Breast epithelium (tissue), 4 donors: ENCODE results near the gene ALG1L2. TPM values are rescaled to one million over a fixed set of nuclear protein-coding genes. Genes with fewer than 3 reads are reported as not detected.
A peak's percentile ranks its signal among the peaks of the same experiment; 100 is the strongest.
"Not testable (repeated sequence)": the region's sequence is repeated elsewhere in the genome, so short reads cannot be mapped to it uniquely, and the experiment has no call there.

Experiments used
- DNase-seq, 2 donors: peaks; one replicate each; pipeline ENCODE4 v3.0.0-alpha.2; 2019; ENCODE audit warnings: low spot score in 2 of 2
- H3K27ac ChIP-seq, 2 donors: fragments of 200-600 bp; sonication (generic) in 1 of 2; one replicate each; pipeline ENCODE4 v1.5.1; 2016 to 2019; ENCODE audit warnings: mild to moderate bottlenecking in 1 of 2
- H3K27me3 ChIP-seq, 2 donors: fragments of 200-600 bp; sonication (generic) in 1 of 2; one replicate each; pipeline versions ENCODE4 v1.5.1 to v1.6.0; 2017 to 2019; ENCODE audit warnings: control low read depth in 1 of 2, mild to moderate bottlenecking in 1 of 2
- H3K36me3 ChIP-seq: fragments of 200-600 bp; one replicate; pipeline ENCODE4 v1.5.1; 2019
- H3K4me1 ChIP-seq, 2 donors: fragments of 200-600 bp; sonication (generic); one replicate each; pipeline ENCODE4 v1.5.1; 2016 to 2019; ENCODE audit warnings: control low read depth in 1 of 2
- H3K4me3 ChIP-seq, 3 donors: fragments of 200-600 bp; sonication (generic); 1 replicate in 2 of 3; 2 replicates in 1 of 3; pipeline ENCODE4 v1.5.1; 2016 to 2019; ENCODE audit warnings: mild to moderate bottlenecking in 3 of 3, moderate library complexity in 2 of 3
- H3K9me3 ChIP-seq, 2 donors: fragments of 200-600 bp; sonication (generic) in 1 of 2; one replicate each; pipeline ENCODE4 v1.5.1; 2016 to 2019; ENCODE audit warnings: control low read depth in 1 of 2
- CTCF ChIP-seq, 3 donors: fragments of 450-650 bp; IDR thresholded peaks; one replicate each; pipeline ENCODE4 v1.5.1; 2016 to 2017; ENCODE audit warnings: antibody characterized with exemption in 3 of 3, mild to moderate bottlenecking in 3 of 3, moderate library complexity in 3 of 3
- POLR2A ChIP-seq: fragments of 450-650 bp; IDR thresholded peaks from one replicate; pipeline ENCODE4 v1.6.1; 2016; ENCODE audit warnings: antibody characterized with exemption, mild to moderate bottlenecking, moderate library complexity
- POLR2AphosphoS5 ChIP-seq, 3 donors: sonication (generic); formaldehyde crosslinking; IDR thresholded peaks; one replicate each; pipeline ENCODE4 v1.6.1; 2017; ENCODE audit warnings: antibody characterized with exemption in 3 of 3
- intact Hi-C: fragments of 100-400 bp; cut with DNase I; formaldehyde crosslinking; loops from one replicate; pipeline ENCODE4 v1.15.1; 2023; ENCODE audit warnings: low total_unique reads
- total RNA-seq, 3 donors: library from RNA; depleted of rRNA; stranded (reverse); fragments of >200 nt; gene quantifications; one replicate each; pipeline ENCODE4 v1.1.0, GENCODE V29; 2016

The ALG1L2 gene
- total RNA-seq, 3 donors from 2014 or later = 1.3 TPM; not detected in 2

DNA sequence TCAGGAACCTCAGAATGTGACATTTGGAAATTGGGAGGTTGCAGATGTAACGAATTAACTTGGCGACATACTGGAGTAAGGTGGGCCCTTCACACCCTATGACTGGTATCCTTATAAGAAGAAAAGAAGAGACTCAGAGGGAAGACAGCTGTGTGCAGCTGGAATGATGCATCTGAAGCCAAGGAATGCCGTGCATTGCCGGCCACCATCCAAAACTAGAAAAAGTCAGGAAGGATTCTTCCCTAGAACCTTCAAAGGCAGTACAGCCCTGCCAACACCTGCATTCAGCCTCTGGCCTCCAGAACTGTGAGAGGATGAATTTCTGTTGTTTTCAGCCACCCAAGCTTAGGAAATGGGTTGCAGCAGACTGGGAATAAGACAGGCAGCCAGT is 23.4 kb upstream of the ALG1L2 start:
- H3K4me1 ChIP-seq, H3K9me3 ChIP-seq, intact Hi-C loops, H3K4me3 ChIP-seq, H3K27me3 ChIP-seq, H3K36me3 ChIP-seq: not testable (repeated sequence)
- H3K27ac ChIP-seq = peak overlapping the region in 1 of 2 donors; percentile 73
- peak in 1 of 2 donors; percentile 17 for DNase-seq

- H3K36me3 ChIP-seq, DNase-seq, H3K4me1 ChIP-seq, intact Hi-C loops, H3K9me3 ChIP-seq, H3K27me3 ChIP-seq, H3K4me3 ChIP-seq: not testable (repeated sequence)
- peak overlapping the region; percentile 25 to 73 for H3K27ac ChIP-seq
Observed at GRCh38 chr3:130058716-130059115, 22.9 kb upstream of the ALG1L2 start.

GRCh38 chr3:130059162-130059561 is 22.5 kb upstream of the ALG1L2 start:
- H3K36me3 ChIP-seq, H3K4me1 ChIP-seq, H3K4me3 ChIP-seq, DNase-seq, H3K27me3 ChIP-seq, H3K9me3 ChIP-seq, intact Hi-C loops: not testable (repeated sequence)
- H3K27ac ChIP-seq = peak overlapping the region; percentile 25 to 73

- intact Hi-C loops = no loop called here
- no peak for DNase-seq
- H3K4me3 ChIP-seq = no peak overlapping the region
- no peaks in the 10 kb centered on the region for H3K9me3 ChIP-seq
- H3K36me3 ChIP-seq = no peaks in the 10 kb centered on the region
- no peak overlapping the region for H3K27ac ChIP-seq
- H3K4me1 ChIP-seq = no peaks in the 10 kb centered on the region
- H3K27me3 ChIP-seq = no peaks in the 10 kb centered on the region
- TF ChIP-seq POLR2AphosphoS5 (IDR thresholded peaks at IDR 0.05) (no peak), POLR2A (no peak), CTCF (IDR thresholded peaks at IDR 0.05) (no peak)
Observed at GRCh38 chr3:130073582-130073981, 8.0 kb upstream of the ALG1L2 start.

- H3K4me1 ChIP-seq = no peaks in the 10 kb centered on the region
- H3K36me3 ChIP-seq = no peaks in the 10 kb centered on the region
- intact Hi-C loops = no loop called here
- no peak for TF ChIP-seq POLR2AphosphoS5 (IDR thresholded peaks at IDR 0.05)
- TF ChIP-seq CTCF (IDR thresholded peaks at IDR 0.05) = no peak
- no peak for TF ChIP-seq POLR2A
- no peak overlapping the region for H3K27ac ChIP-seq
- H3K27me3 ChIP-seq = no peaks in the 10 kb centered on the region
- no peaks in the 10 kb centered on the region for H3K9me3 ChIP-seq
- no peak overlapping the region for H3K4me3 ChIP-seq
- no peak for DNase-seq
Observed at GRCh38 chr3:130077636-130078035, 4.0 kb upstream of the ALG1L2 start.

DNA sequence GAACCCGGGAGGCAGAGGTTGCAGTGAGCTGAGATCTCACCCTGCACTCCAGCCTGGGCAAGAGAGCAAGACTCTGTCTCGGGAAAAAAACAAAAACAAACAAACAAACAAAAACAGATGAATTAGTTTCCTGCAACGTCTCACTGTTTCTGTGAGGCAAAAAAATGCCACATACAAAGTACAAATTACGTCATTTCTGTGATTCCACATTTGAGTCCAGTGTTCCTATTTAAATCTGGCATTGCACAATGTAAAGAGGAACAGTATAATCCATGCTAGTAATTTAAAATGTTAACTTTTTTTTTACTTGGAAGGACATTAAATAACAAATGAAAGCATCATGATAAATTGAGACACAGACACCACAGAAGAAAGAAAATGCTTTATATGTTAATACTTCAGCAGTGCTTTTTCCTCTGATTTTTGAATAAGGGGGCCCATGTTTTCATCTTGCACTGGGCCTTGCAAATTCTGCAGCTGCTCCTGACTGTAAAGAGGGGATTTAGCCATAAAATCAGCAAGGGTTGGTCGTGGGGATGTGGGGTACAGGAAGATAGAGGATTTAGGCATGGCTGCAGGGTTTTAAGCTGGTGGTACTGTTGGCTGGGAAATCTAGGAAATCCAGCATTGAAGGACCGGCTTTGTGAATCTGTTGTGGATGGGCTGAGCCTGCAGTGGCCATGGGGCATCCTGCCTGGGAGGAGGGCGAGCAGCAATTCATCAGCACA is 1.9 kb downstream of the ALG1L2 start:
- H3K27ac ChIP-seq, intact Hi-C loops, H3K27me3 ChIP-seq, DNase-seq, H3K36me3 ChIP-seq, H3K4me3 ChIP-seq, H3K9me3 ChIP-seq, H3K4me1 ChIP-seq: not testable (repeated sequence)

- intact Hi-C loops = no loop called here
- H3K4me3 ChIP-seq = no peak overlapping the region
- H3K36me3 ChIP-seq = no peaks in the 10 kb centered on the region
- no peaks in the 10 kb centered on the region for H3K4me1 ChIP-seq
- no peak for DNase-seq
- no peak overlapping the region for H3K27ac ChIP-seq
- no peaks in the 10 kb centered on the region for H3K9me3 ChIP-seq
- TF ChIP-seq POLR2AphosphoS5 (IDR thresholded peaks at IDR 0.05) = no peak
- no peaks in the 10 kb centered on the region for H3K27me3 ChIP-seq
Observed at GRCh38 chr3:130084436-130084980, 2.9 kb downstream of the ALG1L2 start.

GRCh38 chr3:130085881-130086280 is 4.2 kb downstream of the ALG1L2 start:
- no peaks in the 10 kb centered on the region for H3K36me3 ChIP-seq
- H3K9me3 ChIP-seq = no peaks in the 10 kb centered on the region
- intact Hi-C loops = no loop called here
- no peak overlapping the region for H3K27ac ChIP-seq
- no peaks in the 10 kb centered on the region for H3K4me1 ChIP-seq
- TF ChIP-seq POLR2A (no peak), CTCF (IDR thresholded peaks at IDR 0.05) (no peak), POLR2AphosphoS5 (IDR thresholded peaks at IDR 0.05) (no peak)
- H3K4me3 ChIP-seq = no peak overlapping the region
- no peaks in the 10 kb centered on the region for H3K27me3 ChIP-seq
- no peak for DNase-seq

GRCh38 chr3:130086628-130087027 is 5.0 kb downstream of the ALG1L2 start:
- H3K36me3 ChIP-seq, H3K9me3 ChIP-seq, H3K4me3 ChIP-seq, DNase-seq, intact Hi-C loops, H3K27ac ChIP-seq, H3K27me3 ChIP-seq, H3K4me1 ChIP-seq: not testable (repeated sequence)
